Lower lobe of right lung (tissue), 2 donors: ENCODE results near the gene SIGLEC8. TPM values are rescaled to one million over a fixed set of nuclear protein-coding genes. Genes with fewer than 3 reads are reported as not detected.
"Not testable (repeated sequence)": the region's sequence is repeated elsewhere in the genome, so short reads cannot be mapped to it uniquely, and the experiment has no call there.

Experiments used
- ATAC-seq, 2 donors: fragments of 200-7000 bp; cut with Tn5 transposase; one replicate each; pipeline ENCODE4 v1.9.1; 2020 to 2022; ENCODE audit warnings: mild to moderate bottlenecking in 2 of 2, moderate library complexity in 2 of 2
- DNase-seq: peaks from one replicate; pipeline ENCODE4 v3.0.0-alpha.2; 2020
- H3K27ac ChIP-seq: fragments of 200-600 bp; one replicate; pipeline ENCODE4 v1.8.0; 2022
- H3K27me3 ChIP-seq: fragments of 200-600 bp; one replicate; pipeline ENCODE4 v1.8.0; 2022; ENCODE audit warnings: low read depth
- H3K36me3 ChIP-seq: fragments of 200-600 bp; one replicate; pipeline ENCODE4 v1.8.0; 2022; ENCODE audit warnings: mild to moderate bottlenecking
- H3K4me1 ChIP-seq: fragments of 200-600 bp; one replicate; pipeline ENCODE4 v1.8.0; 2022
- H3K4me3 ChIP-seq: fragments of 200-600 bp; one replicate; pipeline ENCODE4 v1.8.0; 2022; ENCODE audit warnings: mild to moderate bottlenecking
- H3K9me3 ChIP-seq: fragments of 200-600 bp; one replicate; pipeline ENCODE4 v1.8.0; 2022
- CTCF ChIP-seq: fragments of 200-600 bp; IDR thresholded peaks from one replicate; pipeline ENCODE4 v1.8.0; 2022; ENCODE audit warnings: antibody characterized with exemption, mild to moderate bottlenecking
- intact Hi-C: fragments of 100-400 bp; cut with DNase I; formaldehyde crosslinking; loops from one replicate; pipeline ENCODE4 v1.11.0; 2022
- total RNA-seq: library from RNA; stranded (reverse); fragmentation: NEBNext Ultra II Directional; extraction: Animal tissue kit (Norgen Biotek cat#: 25700); gene quantifications from one replicate; pipeline ENCODE4 v1.2.1, GENCODE V29; 2021
- donor health status: DM: no; HTN: yes; CAD: no; lungs with severe emphysema.

The SIGLEC8 gene
- total RNA-seq, 1 donor from 2014 or later = 3.0 TPM

- Histone ChIP-seq H3K36me3 (no peaks in the 10 kb centered on the region), H3K27me3 (no peaks in the 10 kb centered on the region), H3K4me1 (no peaks in the 10 kb centered on the region), H3K27ac (no peak overlapping the region), H3K4me3 (no peak overlapping the region), H3K9me3 (no peaks in the 10 kb centered on the region)
- DNase-seq (no peak), ATAC-seq (no peak)
- intact Hi-C loops = no loop called here
- TF ChIP-seq CTCF = no peak
Observed at GRCh38 chr19:51468545-51468920, 10.3 kb upstream of the SIGLEC8 start.

GRCh38 chr19:51467864-51468544, 9.8 kb upstream of the SIGLEC8 start:
- H3K36me3 ChIP-seq = no peaks in the 10 kb centered on the region
- H3K27me3 ChIP-seq = peaks cover 4% of the 10 kb centered on the region
- no peaks in the 10 kb centered on the region for H3K4me1 ChIP-seq
- no peak overlapping the region for H3K27ac ChIP-seq
- no peak for TF ChIP-seq CTCF
- no peak overlapping the region for H3K4me3 ChIP-seq
- H3K9me3 ChIP-seq = no peaks in the 10 kb centered on the region
- DNase-seq = no peak
- ATAC-seq = no peak
- intact Hi-C loops = no loop called here

GRCh38 chr19:51466723-51467122, 8.5 kb upstream of the SIGLEC8 start:
- no peak for ATAC-seq
- Histone ChIP-seq H3K36me3 (no peaks in the 10 kb centered on the region), H3K27me3 (peaks cover 16% of the 10 kb centered on the region), H3K27ac (no peak overlapping the region), H3K9me3 (no peaks in the 10 kb centered on the region), H3K4me1 (no peaks in the 10 kb centered on the region), H3K4me3 (no peak overlapping the region)
- no peak for DNase-seq
- no peak for TF ChIP-seq CTCF
- intact Hi-C loops = no loop called here

GRCh38 chr19:51463976-51464581, 5.8 kb upstream of the SIGLEC8 start:
- ATAC-seq = peak; percentile 32 to 38
- peaks cover 22% of the 10 kb centered on the region for H3K27me3 ChIP-seq
- intact Hi-C loops, H3K9me3 ChIP-seq, H3K4me3 ChIP-seq, H3K4me1 ChIP-seq, H3K27ac ChIP-seq, DNase-seq, H3K36me3 ChIP-seq: not testable (repeated sequence)

GRCh38 chr19:51462681-51463080, 4.4 kb upstream of the SIGLEC8 start:
- intact Hi-C loops = no loop called here
- H3K9me3 ChIP-seq = no peaks in the 10 kb centered on the region
- TF ChIP-seq CTCF = no peak
- no peak overlapping the region for H3K4me3 ChIP-seq
- H3K4me1 ChIP-seq = no peaks in the 10 kb centered on the region
- H3K27ac ChIP-seq = no peak overlapping the region
- no peak for DNase-seq
- H3K27me3 ChIP-seq = peaks cover 23% of the 10 kb centered on the region
- no peaks in the 10 kb centered on the region for H3K36me3 ChIP-seq
- no peak for ATAC-seq

GRCh38 chr19:51462276-51462675, 4.0 kb upstream of the SIGLEC8 start:
- intact Hi-C loops = no loop called here
- ATAC-seq = peak in 1 of 2 donors; percentile 14
- Histone ChIP-seq H3K27me3 (peaks cover 27% of the 10 kb centered on the region), H3K9me3 (no peaks in the 10 kb centered on the region), H3K4me3 (no peak overlapping the region), H3K4me1 (no peaks in the 10 kb centered on the region), H3K36me3 (no peaks in the 10 kb centered on the region), H3K27ac (no peak overlapping the region)
- no peak for TF ChIP-seq CTCF
- DNase-seq = no peak
